ENCODE data around the gene DOCK9. TPM values are rescaled to one million over a fixed set of nuclear protein-coding genes. Genes with fewer than 3 reads are reported as not detected.
A peak's percentile ranks its signal among the peaks of the same experiment; 100 is the strongest.

The DOCK9 gene
- total and polyA plus RNA-seq, 2 donors (not counting 3 experiments of a cell fraction or from before 2014, with no cell fraction given): 147 to 323 TPM

DNA sequence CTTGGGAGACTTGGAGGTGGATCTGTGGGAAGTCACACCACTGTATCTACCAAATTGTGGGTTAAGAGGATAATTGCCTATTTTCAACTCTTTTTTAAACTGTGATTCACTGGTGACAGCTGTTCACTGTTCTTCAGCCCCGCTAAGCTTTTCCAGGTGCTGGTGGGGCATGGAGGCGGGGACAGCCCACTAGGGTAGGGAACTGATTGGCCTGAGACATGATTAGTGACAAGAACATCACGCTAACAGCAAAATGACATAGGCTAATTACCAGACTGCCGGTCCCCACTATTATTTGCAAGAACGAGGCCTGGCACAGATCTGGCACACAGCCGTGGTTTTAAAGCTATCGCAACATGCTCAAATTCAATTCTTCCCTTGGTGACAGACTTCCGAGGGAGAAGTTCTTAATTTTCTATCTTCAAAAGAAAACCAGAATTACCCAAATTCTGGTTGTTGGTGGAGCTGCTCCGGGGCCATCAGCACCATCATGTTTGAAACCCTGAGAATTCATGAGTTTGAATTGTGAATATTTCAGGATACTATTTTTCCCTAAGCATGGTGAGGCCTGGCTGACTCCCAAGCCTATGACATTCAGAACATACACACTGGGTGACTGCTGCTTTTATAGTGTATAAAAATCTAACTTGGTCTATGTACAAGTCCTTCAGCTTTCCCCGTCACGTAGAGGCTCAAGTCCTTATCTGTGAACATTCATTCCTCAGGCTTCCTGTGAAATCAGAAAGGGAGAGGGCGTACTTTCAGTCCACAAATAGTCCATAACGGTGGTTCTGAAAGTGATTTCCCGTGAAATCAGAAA lies 17.9 kb downstream of the DOCK9 start:
- TF ChIP-seq EZH2 (IDR thresholded peaks at IDR 0.05; ENCODE audit: borderline replicate concordance, low read depth, low read length, severe bottlenecking): no peak
- no peak for TF ChIP-seq MYC (IDR thresholded peaks at IDR 0.05; ENCODE audit: low read depth, low read length)
- no peak for TF ChIP-seq POLR2AphosphoS5 (IDR thresholded peaks at IDR 0.05; ENCODE audit: insufficient read depth, low read depth, low read length)
- TF ChIP-seq GATA2 (IDR thresholded peaks at IDR 0.05; ENCODE audit: insufficient read depth, insufficient read length, low read depth, low read length): peak; percentile 59
- Histone ChIP-seq H3K27me3 (ENCODE audit: control insufficient read depth in 2 of 2, insufficient read depth in 2 of 2, low read length in 2 of 2) (no peaks in the 10 kb centered on the region), H3K4me1 (ENCODE audit: control insufficient read depth, extremely low read depth, insufficient read depth, low read length) (peaks cover 39% of the 10 kb centered on the region), H3K27ac (ENCODE audit: insufficient read depth, low read depth, low read length) (peak overlapping the region; percentile 78), H3K36me3 (ENCODE audit: control insufficient read depth in 2 of 2, extremely low read depth in 1 of 2, insufficient read depth in 2 of 2, low read length in 2 of 2) (peaks cover 0 to under 1% of the 10 kb centered on the region in 2 experiments), H3K9ac (replicated peaks; ENCODE audit: extremely low read depth, insufficient read depth, low read length) (peak overlapping the region; percentile 55), H4K20me1 (replicated peaks; ENCODE audit: control insufficient read depth, extremely low read depth, insufficient read depth, low read length) (no peaks in the 10 kb centered on the region), H3K9me1 (replicated peaks; ENCODE audit: control insufficient read depth, extremely low read depth, insufficient read depth, low read length) (no peaks in the 10 kb centered on the region), H3K9me3 (replicated peaks; ENCODE audit: control insufficient read depth, insufficient read depth, low read length) (no peaks in the 10 kb centered on the region), H2AFZ (ENCODE audit: low read depth, low read length) (no peak overlapping the region), H3K4me2 (ENCODE audit: insufficient read depth, low read length) (peak overlapping the region; percentile 20), H3K79me2 (ENCODE audit: control insufficient read depth, insufficient read depth, low read length) (peaks cover 88% of the 10 kb centered on the region), H3K4me3 (replicated peaks in 1 of 3; ENCODE audit: insufficient read depth in 1 of 3, low read depth in 1 of 3, low read length in 3 of 3) (no peak overlapping the region)
- ChIA-PET POLR2A (interaction anchor here (1.3 to 2.2 kb wide), 3 partner anchors 12 to 49 kb away, joined by 3 to 4 read pairs (median 4); no protein-coding TSS in a partner anchor), CTCF (interaction anchor here (0.7 to 3.7 kb wide), 14 partner anchors 9 to 120 kb away, joined by 3 to 17 read pairs (median 4); no protein-coding TSS in a partner anchor)
- DNase-seq (ENCODE audit: low read depth, low spot score) (peak; percentile 86), FAIRE-seq (peak; percentile 70)
- intact Hi-C loops (cut with micrococcal nuclease) (loop anchor here (1.0 kb wide), 2 partner anchors 12 to 50 kb away; no protein-coding TSS in a partner anchor), dilution Hi-C loops (cut with MboI; ENCODE audit: extremely low pct_ligation_motif_present, low sequenced_read_pairs) (no loop called here)
- BruUV-seq (replicated peaks): TSS peak; percentile 8

DNA sequence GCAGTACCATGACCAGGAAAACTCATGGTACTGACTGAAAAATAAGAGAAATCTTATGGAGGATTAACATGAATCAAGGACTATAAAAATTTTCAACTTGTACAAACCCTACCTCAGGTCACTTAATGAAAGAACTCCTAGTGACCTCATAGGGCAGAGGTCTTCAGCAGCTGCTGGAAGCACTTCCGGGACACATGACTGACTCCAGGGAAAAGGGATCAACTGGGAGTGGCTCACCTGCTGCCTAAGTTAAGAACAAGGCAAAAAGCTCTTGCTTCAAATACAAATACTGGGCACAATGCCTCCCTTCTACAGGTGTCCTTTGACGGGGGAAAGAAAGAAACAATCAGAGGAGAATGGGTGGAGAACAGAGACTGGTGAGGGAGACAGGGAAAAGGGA lies 18.6 kb downstream of the DOCK9 start:
- intact Hi-C loops (cut with micrococcal nuclease) (no loop called here), dilution Hi-C loops (cut with MboI; ENCODE audit: extremely low pct_ligation_motif_present, low sequenced_read_pairs) (no loop called here)
- ChIA-PET CTCF (interaction anchor here (1.0 to 3.7 kb wide), 5 partner anchors 12 to 69 kb away, joined by 3 to 17 read pairs (median 5); no protein-coding TSS in a partner anchor), POLR2A (interaction anchor here (2.2 kb wide), 1 partner anchor 49 kb away, joined by 4 read pairs; no protein-coding TSS in a partner anchor)
- DNase-seq (ENCODE audit: low read depth, low spot score) (no peak), FAIRE-seq (no peak)
- Histone ChIP-seq H3K9ac (replicated peaks; ENCODE audit: extremely low read depth, insufficient read depth, low read length) (no peak overlapping the region), H3K27ac (ENCODE audit: insufficient read depth, low read depth, low read length) (peak overlapping the region; percentile 78), H2AFZ (ENCODE audit: low read depth, low read length) (no peak overlapping the region), H3K36me3 (ENCODE audit: control insufficient read depth in 2 of 2, extremely low read depth in 1 of 2, insufficient read depth in 2 of 2, low read length in 2 of 2) (peaks cover 2% of the 10 kb centered on the region in 2 experiments), H4K20me1 (replicated peaks; ENCODE audit: control insufficient read depth, extremely low read depth, insufficient read depth, low read length) (no peaks in the 10 kb centered on the region), H3K79me2 (ENCODE audit: control insufficient read depth, insufficient read depth, low read length) (peaks cover 85% of the 10 kb centered on the region), H3K27me3 (ENCODE audit: control insufficient read depth in 2 of 2, insufficient read depth in 2 of 2, low read length in 2 of 2) (no peaks in the 10 kb centered on the region), H3K9me3 (replicated peaks; ENCODE audit: control insufficient read depth, insufficient read depth, low read length) (no peaks in the 10 kb centered on the region), H3K4me1 (ENCODE audit: control insufficient read depth, extremely low read depth, insufficient read depth, low read length) (peaks cover 39% of the 10 kb centered on the region), H3K4me2 (ENCODE audit: insufficient read depth, low read length) (peak overlapping the region; percentile 20), H3K4me3 (replicated peaks in 1 of 3; ENCODE audit: insufficient read depth in 1 of 3, low read depth in 1 of 3, low read length in 3 of 3) (no peak overlapping the region), H3K9me1 (replicated peaks; ENCODE audit: control insufficient read depth, extremely low read depth, insufficient read depth, low read length) (no peaks in the 10 kb centered on the region)
- TF ChIP-seq GATA2 (IDR thresholded peaks at IDR 0.05; ENCODE audit: insufficient read depth, insufficient read length, low read depth, low read length) (no peak), JUN (IDR thresholded peaks at IDR 0.05; ENCODE audit: borderline replicate concordance, insufficient read depth, insufficient read length, low read depth) (no peak), POLR2AphosphoS5 (IDR thresholded peaks at IDR 0.05; ENCODE audit: insufficient read depth, low read depth, low read length) (no peak), MYC (IDR thresholded peaks at IDR 0.05; ENCODE audit: low read depth, low read length) (no peak), POLR2A (IDR thresholded peaks at IDR 0.05; ENCODE audit: low read depth, low read length) (no peak)
- TF ChIP-seq, protein P1, sequence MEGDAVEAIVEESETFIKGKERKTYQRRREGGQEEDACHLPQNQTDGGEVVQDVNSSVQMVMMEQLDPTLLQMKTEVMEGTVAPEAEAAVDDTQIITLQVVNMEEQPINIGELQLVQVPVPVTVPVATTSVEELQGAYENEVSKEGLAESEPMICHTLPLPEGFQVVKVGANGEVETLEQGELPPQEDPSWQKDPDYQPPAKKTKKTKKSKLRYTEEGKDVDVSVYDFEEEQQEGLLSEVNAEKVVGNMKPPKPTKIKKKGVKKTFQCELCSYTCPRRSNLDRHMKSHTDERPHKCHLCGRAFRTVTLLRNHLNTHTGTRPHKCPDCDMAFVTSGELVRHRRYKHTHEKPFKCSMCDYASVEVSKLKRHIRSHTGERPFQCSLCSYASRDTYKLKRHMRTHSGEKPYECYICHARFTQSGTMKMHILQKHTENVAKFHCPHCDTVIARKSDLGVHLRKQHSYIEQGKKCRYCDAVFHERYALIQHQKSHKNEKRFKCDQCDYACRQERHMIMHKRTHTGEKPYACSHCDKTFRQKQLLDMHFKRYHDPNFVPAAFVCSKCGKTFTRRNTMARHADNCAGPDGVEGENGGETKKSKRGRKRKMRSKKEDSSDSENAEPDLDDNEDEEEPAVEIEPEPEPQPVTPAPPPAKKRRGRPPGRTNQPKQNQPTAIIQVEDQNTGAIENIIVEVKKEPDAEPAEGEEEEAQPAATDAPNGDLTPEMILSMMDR (IDR thresholded peaks at IDR 0.05; ENCODE audit: extremely low read depth in 1 of 2, insufficient read depth in 1 of 2, low read depth in 1 of 2, low read length in 2 of 2): no peak
- BruUV-seq (replicated peaks): no TSS peak

Measured in endothelial cell of umbilical vein (primary cell).